NT2/D1 (cell line): ENCODE results near the gene GNG3.

ENCODE experiments used
- YY1 ChIP-seq: IDR thresholded peaks from 2 replicates; pipeline ENCODE4 v1.6.1; 2011; ENCODE audit not compliant: insufficient read length, insufficient read depth
- ZNF274 ChIP-seq: IDR thresholded peaks from 2 replicates; pipeline ENCODE4 v1.6.1; 2011; ENCODE audit warnings: mild to moderate bottlenecking, low read depth, low read length

GRCh38 chr11:62702246-62702645 is 5.2 kb upstream of the GNG3 start:
- TF ChIP-seq ZNF274 (no peak), YY1 (no peak)
